IMR-90 (cell line): ENCODE results near the gene EEPD1. TPM values are rescaled to one million over a fixed set of nuclear protein-coding genes. Genes with fewer than 3 reads are reported as not detected.

Experiments
- ATAC-seq: fragments of 200-7000 bp; cut with Tn5 transposase; 2 replicates; pipeline ENCODE4 v1.9.1; 2020; ENCODE audit warnings: low read depth, mild to moderate bottlenecking, moderate library complexity
- BruUV-seq: library from RNA; stranded (reverse); fragments of 400-500 nt; replicated peaks from 2 replicates; lab custom pipeline; 2021; lab: Mats Ljungman, UMichigan
- CTCF ChIA-PET: fragments of 300-600 bp; formaldehyde crosslinking; extraction: SDS; loops from one replicate; lab custom pipeline; 2021; ENCODE audit warnings: antibody characterized with exemption; lab: Yijun Ruan, JAX
- POLR2A ChIA-PET: fragments of 300-600 bp; sonication (Branson Sonifier 250); formaldehyde crosslinking; loops from one replicate; lab custom pipeline; 2022; ENCODE audit warnings: antibody characterized with exemption; ENCODE audit not compliant: unreplicated experiment; lab: Charles Lee
- DNase-seq: peaks from one replicate; pipeline ENCODE4 v3.0.0; 2013
- H2AFZ ChIP-seq: replicated peaks from 2 replicates; pipeline ENCODE3; 2013; ENCODE audit warnings: low read length, mild to moderate bottlenecking; ENCODE audit not compliant: poor library complexity
- H2AK5ac ChIP-seq: 2 replicates; pipeline ENCODE4 v1.6.1; 2013; ENCODE audit warnings: low read depth, low read length, inconsistent platforms
- H2AK9ac ChIP-seq: replicated peaks from 2 replicates; pipeline ENCODE3; 2013; ENCODE audit warnings: mild to moderate bottlenecking, low read depth, low read length, moderate library complexity; ENCODE audit not compliant: poor library complexity
- H2BK120ac ChIP-seq: 2 replicates; pipeline ENCODE4 v1.6.1; 2013; ENCODE audit warnings: low read depth, low read length, inconsistent platforms
- H2BK15ac ChIP-seq: 3 replicates; pipeline ENCODE4 v1.6.1; 2013; ENCODE audit warnings: low read depth, low read length, inconsistent platforms
- H2BK20ac ChIP-seq: 2 replicates; pipeline ENCODE4 v1.6.1; 2013; ENCODE audit warnings: low read depth, mild to moderate bottlenecking, inconsistent platforms, low read length, moderate library complexity
- H2BK5ac ChIP-seq: 2 replicates; pipeline ENCODE4 v1.6.1; 2013; ENCODE audit warnings: mild to moderate bottlenecking, low read depth, low read length, inconsistent platforms; ENCODE audit not compliant: poor library complexity, severe bottlenecking
- H3K14ac ChIP-seq: replicated peaks from 2 replicates; pipeline ENCODE4 v1.6.1; 2013; ENCODE audit warnings: low read depth, low read length, inconsistent platforms
- H3K18ac ChIP-seq: 2 replicates; pipeline ENCODE4 v1.6.1; 2013; ENCODE audit warnings: low read depth, low read length, control low read depth
- H3K23ac ChIP-seq: 2 replicates; pipeline ENCODE4 v1.6.1; 2013; ENCODE audit warnings: low read depth, low read length, inconsistent platforms
- H3K27ac ChIP-seq: 2 replicates; pipeline ENCODE4 v1.5.1; 2013; ENCODE audit warnings: mild to moderate bottlenecking, control low read depth, low read length; ENCODE audit not compliant: insufficient read depth
- H3K27me3 ChIP-seq: 2 replicates; pipeline ENCODE4 v1.6.1; 2013; ENCODE audit warnings: low read length; ENCODE audit not compliant: control insufficient read depth, insufficient read depth
- H3K36me3 ChIP-seq: 2 replicates; pipeline ENCODE4 v1.6.1; 2013; ENCODE audit warnings: low read length, mixed read lengths; ENCODE audit not compliant: control insufficient read depth, insufficient read depth
- H3K4ac ChIP-seq: 2 replicates; pipeline ENCODE4 v1.6.1; 2013; ENCODE audit warnings: low read depth, low read length, inconsistent platforms
- H3K4me1 ChIP-seq: 2 replicates; pipeline ENCODE4 v1.6.1; 2013; ENCODE audit warnings: low read length, mixed read lengths; ENCODE audit not compliant: control insufficient read depth, insufficient read depth
- H3K4me2 ChIP-seq: 2 replicates; pipeline ENCODE4 v1.6.1; 2013; ENCODE audit warnings: low read depth, mild to moderate bottlenecking, control low read depth, low read length, moderate library complexity
- H3K4me3 ChIP-seq: 2 replicates; pipeline ENCODE4 v1.5.1; 2013; ENCODE audit warnings: low read depth, mild to moderate bottlenecking, control low read depth, low read length, moderate library complexity; ENCODE audit not compliant: insufficient read depth
- H3K56ac ChIP-seq: 2 replicates; pipeline ENCODE4 v1.6.1; 2013; ENCODE audit warnings: low read length, inconsistent platforms; ENCODE audit not compliant: insufficient read depth; ENCODE audit errors: extremely low read depth
- H3K79me1 ChIP-seq, 2 experiments: 2 replicates each; pipeline ENCODE4 v1.6.1; 2013; ENCODE audit warnings: low read length in 2 of 2, inconsistent platforms in 1 of 2, low read depth in 1 of 2
- H3K9ac ChIP-seq: 2 replicates; pipeline ENCODE4 v1.6.1; 2013; ENCODE audit warnings: low read depth, low read length, control low read depth
- H3K9me1 ChIP-seq: 2 replicates; pipeline ENCODE4 v1.6.1; 2013; ENCODE audit warnings: low read length, inconsistent platforms; ENCODE audit not compliant: insufficient read depth
- H3K9me3 ChIP-seq: 2 replicates; pipeline ENCODE4 v1.6.1; 2013; ENCODE audit warnings: low read length; ENCODE audit not compliant: control insufficient read depth, insufficient read depth
- H4K20me1 ChIP-seq: 2 replicates; pipeline ENCODE4 v1.6.1; 2013; ENCODE audit warnings: low read length, inconsistent platforms; ENCODE audit not compliant: insufficient read depth
- H4K5ac ChIP-seq: 2 replicates; pipeline ENCODE4 v1.6.1; 2013; ENCODE audit warnings: mild to moderate bottlenecking, low read depth, low read length, control low read depth
- H4K8ac ChIP-seq, 2 experiments: 2 replicates each; pipeline ENCODE4 v1.6.1; 2013; ENCODE audit warnings: low read depth in 2 of 2, low read length in 2 of 2, control low read depth in 1 of 2, inconsistent platforms in 1 of 2
- H4K91ac ChIP-seq: 2 replicates; pipeline ENCODE4 v1.6.1; 2013; ENCODE audit warnings: low read depth, low read length, inconsistent platforms; ENCODE audit not compliant: insufficient read depth
- BHLHE40 ChIP-seq: fragments of 150-350 bp; IDR thresholded peaks from 2 replicates; pipeline ENCODE4 v1.6.1; 2016; ENCODE audit warnings: mild to moderate bottlenecking, low read depth, low read length
- CEBPB ChIP-seq: IDR thresholded peaks from 2 replicates; pipeline ENCODE4 v1.6.1; 2012; ENCODE audit warnings: low read depth, low read length, improper control_type of control experiment
- CHD1 ChIP-seq: IDR thresholded peaks from 2 replicates; pipeline ENCODE4 v1.6.1; 2012; ENCODE audit warnings: low read depth, low read length, improper control_type of control experiment
- ELK1 ChIP-seq: fragments of 150-350 bp; IDR thresholded peaks from 2 replicates; pipeline ENCODE4 v1.6.1; 2016; ENCODE audit warnings: low read depth, mild to moderate bottlenecking, low read length, moderate library complexity, borderline replicate concordance
- FOS ChIP-seq: fragments of 150-350 bp; IDR thresholded peaks from 2 replicates; pipeline ENCODE4 v1.6.1; 2016; ENCODE audit warnings: low read depth, low read length
- NFE2L2 ChIP-seq: fragments of 150-350 bp; IDR thresholded peaks from 2 replicates; pipeline ENCODE4 v1.6.1; 2016; ENCODE audit warnings: low read depth, mild to moderate bottlenecking, low read length
- POLR2A ChIP-seq: IDR thresholded peaks from 2 replicates; pipeline ENCODE4 v1.6.1; 2012; ENCODE audit warnings: mild to moderate bottlenecking, low read depth, low read length
- RCOR1 ChIP-seq: IDR thresholded peaks from 2 replicates; pipeline ENCODE4 v1.6.1; 2012; ENCODE audit warnings: mild to moderate bottlenecking, low read length, improper control_type of control experiment; ENCODE audit not compliant: insufficient replicate concordance
- RFX5 ChIP-seq: IDR thresholded peaks from 2 replicates; pipeline ENCODE4 v1.8.0; 2012; ENCODE audit warnings: low read depth, mild to moderate bottlenecking, low read length, moderate library complexity
- SMC3 ChIP-seq: fragments of 150-350 bp; IDR thresholded peaks from 2 replicates; pipeline ENCODE4 v1.6.1; 2016; ENCODE audit warnings: low read depth, mild to moderate bottlenecking, antibody characterized with exemption, low read length, moderate library complexity
- USF2 ChIP-seq: fragments of 150-350 bp; IDR thresholded peaks from 2 replicates; pipeline ENCODE4 v1.6.1; 2017; ENCODE audit warnings: mild to moderate bottlenecking, antibody characterized with exemption, low read length, low read depth
- WGBS, 2 experiments: methylation state at CpG; one replicate each; pipeline versions ENCODE4 v1.1.5 to v1.1.7; 2013; ENCODE audit warnings: missing lambda C conversion rate in 2 of 2; ENCODE audit not compliant: insufficient read length in 1 of 2; ENCODE audit errors: extremely low coverage in 2 of 2; 5-methylcytosine and 5-hydroxymethylcytosine counted together
- dilution Hi-C: fragments of 300-500 bp; cut with HindIII; formaldehyde crosslinking; loops from one replicate; pipeline ENCODE4 v1.14.3; 2018; ENCODE audit warnings: low sequenced_read_pairs; ENCODE audit not compliant: unreplicated experiment
- in situ Hi-C: fragments of 300-500 bp; cut with MboI; formaldehyde crosslinking; loops from 3 replicates; pipeline ENCODE4 v1.14.3; 2019; ENCODE audit warnings: low sequenced_read_pairs, inconsistent platforms, mixed read lengths
- intact Hi-C: fragments of 100-400 bp; cut with micrococcal nuclease; formaldehyde crosslinking; loops from 2 replicates; pipeline ENCODE4 v1.10.0; 2022
- polyA plus RNA-seq, 3 experiments: library from polyadenylated mRNA; depleted of rRNA; stranded (reverse); fragments of >200 nt; gene quantifications; 2 replicates each; pipeline ENCODE4 v1.2.3, GENCODE V29; 2012; ENCODE audit warnings: low replicate concordance in 1 of 3
- total RNA-seq: library from RNA; depleted of rRNA; stranded (reverse); fragments of >200 nt; gene quantifications from 2 replicates; pipeline ENCODE4 v1.2.3, GENCODE V29; 2012

EEPD1 gene
- total and polyA plus RNA-seq, 2 of the 4 experiments (the other 2 are of a cell fraction) = 7.3 to 15.2 TPM

- Histone ChIP-seq H3K27me3 (no peaks in the 10 kb centered on the region; the same call in 1 of the 2 replicates), H4K5ac (no peak overlapping the region), H2BK5ac (no peak overlapping the region), H3K4me2 (no peak overlapping the region), H3K14ac (no peak overlapping the region), H2BK20ac (no peak overlapping the region), H3K27ac (no peak overlapping the region), H3K4me1 (no peaks in the 10 kb centered on the region), H3K9ac (no peak overlapping the region), H3K18ac (no peak overlapping the region), H2BK15ac (no peak overlapping the region), H2AK9ac (no peak overlapping the region), H4K91ac (no peak overlapping the region), H3K4me3 (no peak overlapping the region), H4K20me1 (no peaks in the 10 kb centered on the region), H2BK120ac (no peak overlapping the region), H3K9me1 (no peaks in the 10 kb centered on the region), H2AFZ (no peak overlapping the region), H3K4ac (no peak overlapping the region), H3K23ac (no peak overlapping the region), H3K79me1 (no peaks in the 10 kb centered on the region), H3K56ac (no peak overlapping the region), H2AK5ac (no peak overlapping the region), H4K8ac (no peak overlapping the region), H3K36me3 (no peaks in the 10 kb centered on the region), H3K9me3 (no peaks in the 10 kb centered on the region)
- CTCF ChIA-PET = no interaction called here
- ATAC-seq = no peak
- no peak for TF ChIP-seq RFX5
- TF ChIP-seq NFE2L2 = no peak
- no peak for TF ChIP-seq SMC3
- no peak for TF ChIP-seq ELK1
- TF ChIP-seq FOS = no peak
- TF ChIP-seq USF2 = no peak
- TF ChIP-seq BHLHE40 = no peak
- TF ChIP-seq CHD1 = no peak
- TF ChIP-seq RCOR1 = no peak
- TF ChIP-seq CEBPB = no peak
- no peak for TF ChIP-seq POLR2A
- no TSS peak for BruUV-seq
- WGBS, 2 experiments = no CpG with 5 or more reads among the region's 4 CpGs
- no peak for DNase-seq
- in situ Hi-C loops (loop anchor here (25.0 kb wide), 1 partner anchor 624 kb away; no protein-coding TSS in a partner anchor), dilution Hi-C loops (no loop called here), intact Hi-C loops (no loop called here)
- POLR2A ChIA-PET = no interaction called here
These were observed 183.3 kb downstream of the EEPD1 start for GRCh38 chr7:36336390-36336789.
